LNCaP clone FGC (cell line): Measurements from ENCODE around the gene ACSS3.
"Not testable (repeated sequence)": the region's sequence is repeated elsewhere in the genome, so short reads cannot be mapped to it uniquely, and the experiment has no call there.

ENCODE experiments used
- DNase-seq: peaks from one replicate; pipeline ENCODE4 v3.0.0-alpha.2; 2011; ENCODE audit warnings: low read depth
- H3K4me3 ChIP-seq: 2 replicates; pipeline ENCODE4 v1.5.1; 2011; ENCODE audit warnings: mild to moderate bottlenecking, low read depth, low read length, control low read depth
- TF ChIP-seq, protein P1 (sequence below): IDR thresholded peaks from 2 replicates; pipeline ENCODE4 v1.5.1; 2012; ENCODE audit warnings: mild to moderate bottlenecking; ENCODE audit not compliant: control insufficient read depth, insufficient read depth; ENCODE audit errors: extremely low read depth

Gene ACSS3

DNA sequence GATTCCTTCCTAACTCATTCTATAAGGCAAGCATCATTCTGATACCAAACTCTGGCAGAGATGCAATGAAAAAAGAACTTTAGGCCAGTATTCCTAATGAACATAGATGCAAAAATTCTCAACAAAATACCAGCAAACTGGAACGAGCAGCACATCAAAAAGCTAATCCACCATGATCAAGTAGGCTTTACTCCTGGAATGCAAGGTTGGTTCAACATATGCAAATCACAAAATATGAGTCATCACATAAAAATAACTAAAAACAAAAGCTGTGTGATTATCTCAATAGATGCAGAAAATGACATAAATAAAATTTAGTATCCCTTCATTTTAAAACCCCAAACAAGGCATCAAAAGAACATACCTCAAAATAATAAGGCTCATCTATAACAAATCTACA, 98.9 kb downstream of the ACSS3 start:
- no peak overlapping the region for H3K4me3 ChIP-seq
- no peak for DNase-seq
- TF ChIP-seq, protein P1, sequence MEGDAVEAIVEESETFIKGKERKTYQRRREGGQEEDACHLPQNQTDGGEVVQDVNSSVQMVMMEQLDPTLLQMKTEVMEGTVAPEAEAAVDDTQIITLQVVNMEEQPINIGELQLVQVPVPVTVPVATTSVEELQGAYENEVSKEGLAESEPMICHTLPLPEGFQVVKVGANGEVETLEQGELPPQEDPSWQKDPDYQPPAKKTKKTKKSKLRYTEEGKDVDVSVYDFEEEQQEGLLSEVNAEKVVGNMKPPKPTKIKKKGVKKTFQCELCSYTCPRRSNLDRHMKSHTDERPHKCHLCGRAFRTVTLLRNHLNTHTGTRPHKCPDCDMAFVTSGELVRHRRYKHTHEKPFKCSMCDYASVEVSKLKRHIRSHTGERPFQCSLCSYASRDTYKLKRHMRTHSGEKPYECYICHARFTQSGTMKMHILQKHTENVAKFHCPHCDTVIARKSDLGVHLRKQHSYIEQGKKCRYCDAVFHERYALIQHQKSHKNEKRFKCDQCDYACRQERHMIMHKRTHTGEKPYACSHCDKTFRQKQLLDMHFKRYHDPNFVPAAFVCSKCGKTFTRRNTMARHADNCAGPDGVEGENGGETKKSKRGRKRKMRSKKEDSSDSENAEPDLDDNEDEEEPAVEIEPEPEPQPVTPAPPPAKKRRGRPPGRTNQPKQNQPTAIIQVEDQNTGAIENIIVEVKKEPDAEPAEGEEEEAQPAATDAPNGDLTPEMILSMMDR, result no peak

- H3K4me3 ChIP-seq, result no peak overlapping the region
- TF ChIP-seq, protein P1, result no peak
- DNase-seq, result no peak
Measured at GRCh38 chr12:81181691-81182090, 103.8 kb downstream of the ACSS3 start.

GRCh38 chr12:81187686-81188085, 109.8 kb downstream of the ACSS3 start:
- H3K4me3 ChIP-seq, result no peak overlapping the region
- TF ChIP-seq, protein P1, result no peak
- no peak for DNase-seq

- DNase-seq, result no peak
- no peak overlapping the region for H3K4me3 ChIP-seq
- TF ChIP-seq, protein P1, result no peak
Measured at GRCh38 chr12:81196595-81196994, 118.7 kb downstream of the ACSS3 start.

DNA sequence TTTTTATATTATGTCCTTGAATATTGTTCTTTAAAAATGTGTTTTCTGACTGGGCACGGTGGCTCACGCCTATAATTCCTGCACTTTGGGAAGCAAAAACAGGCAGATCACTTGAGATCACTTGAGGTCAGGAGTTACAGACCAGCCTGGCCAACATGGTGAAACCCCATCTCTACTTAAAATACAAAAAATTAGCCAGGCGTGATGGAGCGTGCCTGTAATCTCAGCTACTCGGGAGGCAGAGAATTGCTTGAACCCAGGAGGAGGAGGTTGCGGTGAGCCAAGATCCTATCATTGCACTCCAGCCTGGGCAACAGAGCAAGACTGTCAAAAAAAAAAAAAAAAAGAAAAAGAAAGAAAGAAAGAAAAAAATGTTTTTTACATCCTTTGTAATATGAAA, 122.7 kb downstream of the ACSS3 start:
- not testable (repeated sequence) for H3K4me3 ChIP-seq, DNase-seq

DNA sequence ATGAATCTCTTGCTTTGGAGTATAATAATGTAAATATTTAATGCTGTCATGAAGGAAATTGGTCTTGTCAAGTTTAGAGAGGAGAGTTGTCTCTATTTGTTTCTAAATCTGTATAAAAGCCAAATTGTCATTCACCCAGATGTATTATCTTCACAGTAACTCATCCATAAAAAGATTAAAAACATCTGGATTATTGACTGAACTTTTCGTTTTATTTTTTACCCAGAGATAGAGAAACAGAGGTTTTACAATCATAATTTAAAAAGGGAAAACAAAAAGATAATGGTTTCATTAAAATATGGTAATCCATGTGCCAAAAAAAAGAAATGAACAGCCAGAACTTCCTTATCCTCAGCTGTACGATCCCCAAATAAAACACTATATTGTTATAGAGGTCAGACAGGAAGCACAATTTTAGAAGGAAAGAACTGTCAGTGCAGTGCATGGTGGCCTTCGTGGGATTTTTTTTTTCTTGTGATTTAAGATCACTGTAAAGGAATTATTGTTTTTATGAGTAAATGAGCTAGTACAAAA, 125.9 kb downstream of the ACSS3 start:
- H3K4me3 ChIP-seq, result no peak overlapping the region
- DNase-seq, result no peak
- TF ChIP-seq, protein P1, result no peak

DNA sequence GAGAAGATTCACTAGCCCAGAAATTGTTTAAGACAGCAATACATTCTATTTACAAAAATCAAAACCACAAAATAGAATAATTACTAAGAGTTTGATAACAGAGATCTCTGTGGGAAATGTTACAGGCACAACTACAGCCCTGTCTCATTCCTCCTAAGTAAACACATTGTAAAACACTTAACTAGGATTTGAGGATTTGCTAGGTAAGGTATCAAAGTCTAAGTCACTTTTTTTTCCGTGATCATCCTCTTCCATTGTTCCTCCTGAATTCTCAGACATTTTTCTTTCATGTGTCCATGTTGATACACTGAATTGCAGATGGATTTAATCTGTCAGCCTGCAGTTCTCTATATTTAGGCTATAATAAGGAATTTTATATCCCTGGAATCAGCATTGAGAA, 127.5 kb downstream of the ACSS3 start:
- no peak overlapping the region for H3K4me3 ChIP-seq
- DNase-seq, result no peak
- TF ChIP-seq, protein P1, result no peak
